AG04450 (cell line): ENCODE measurements around the gene CCDC57. TPM values are rescaled to one million over a fixed set of nuclear protein-coding genes. Genes with fewer than 3 reads are reported as not detected.

ENCODE experiments used
- CTCF ChIA-PET: fragments of 300-600, 350-600 bp; formaldehyde crosslinking; extraction: SDS; loops from one replicate; lab custom pipeline; 2022; ENCODE audit warnings: antibody characterized with exemption, inconsistent platforms; lab: Charles Lee
- POLR2A ChIA-PET: fragments of 350-600 bp; formaldehyde crosslinking; extraction: SDS; loops from one replicate; lab custom pipeline; 2021; ENCODE audit warnings: antibody characterized with exemption, inconsistent platforms; lab: Yijun Ruan, JAX
- DNase-seq: peaks from one replicate; pipeline ENCODE4 v3.0.0-alpha.2; 2011; ENCODE audit warnings: low read depth, low spot score
- H3K27ac ChIP-seq: one replicate; pipeline ENCODE4 v1.5.1; 2012; ENCODE audit warnings: low read depth, low read length, control low read depth
- H3K27me3 ChIP-seq: one replicate; pipeline ENCODE4 v1.6.0; 2012; ENCODE audit warnings: low read length; ENCODE audit not compliant: control insufficient read depth, insufficient read depth
- H3K4me3 ChIP-seq: 2 replicates; pipeline ENCODE4 v1.5.1; 2011; ENCODE audit warnings: mild to moderate bottlenecking, low read depth, low read length, control low read depth
- H3K9me3 ChIP-seq: 2 replicates; pipeline ENCODE4 v1.5.1; 2012; ENCODE audit warnings: low read length; ENCODE audit not compliant: control insufficient read depth, insufficient read depth
- CTCF ChIP-seq: IDR thresholded peaks from 2 replicates; pipeline ENCODE4 v1.5.1; 2011; ENCODE audit warnings: low read depth, low read length, control low read depth, inconsistent platforms
- polyA plus RNA-seq: library from polyadenylated mRNA; depleted of rRNA; stranded (reverse); fragments of >200 nt; gene quantifications from 2 replicates; pipeline ENCODE4 v1.2.3, GENCODE V29; 2011

CCDC57 gene
- polyA plus RNA-seq, 1 experiment = 11.1 TPM

- Histone ChIP-seq H3K9me3 (no peaks in the 10 kb centered on the region; the same call in 1 of the 2 replicates), H3K4me3 (no peak overlapping the region), H3K27me3 (no peaks in the 10 kb centered on the region), H3K27ac (no peak overlapping the region)
- no peak for TF ChIP-seq CTCF
- POLR2A ChIA-PET = interaction anchor here (0.6 kb wide), 1 partner anchor 43 kb away, joined by 3 read pairs; the partner anchor contains the start of gene DCXR
- CTCF ChIA-PET = no interaction called here
- DNase-seq = no peak
These were observed 132.4 kb downstream of the CCDC57 start for GRCh38 chr17:82080048-82080788.

- DNase-seq = no peak
- POLR2A ChIA-PET = interaction anchor here (0.6 kb wide), 1 partner anchor 41 kb away, joined by 3 read pairs; the partner anchor contains the start of gene DCXR
- CTCF ChIA-PET = no interaction called here
- Histone ChIP-seq H3K27me3 (no peaks in the 10 kb centered on the region), H3K27ac (no peak overlapping the region), H3K4me3 (no peak overlapping the region), H3K9me3 (no peaks in the 10 kb centered on the region; the same call in 1 of the 2 replicates)
- no peak for TF ChIP-seq CTCF
These were observed 133.5 kb downstream of the CCDC57 start for GRCh38 chr17:82079001-82079677.

- no peak for TF ChIP-seq CTCF
- CTCF ChIA-PET = no interaction called here
- POLR2A ChIA-PET = no interaction called here
- H3K4me3 ChIP-seq = no peak overlapping the region
- no peaks in the 10 kb centered on the region; the same call in 1 of the 2 replicates for H3K9me3 ChIP-seq
- H3K27me3 ChIP-seq = no peaks in the 10 kb centered on the region
- no peak for DNase-seq
- H3K27ac ChIP-seq = no peak overlapping the region
These were observed 134.2 kb downstream of the CCDC57 start for GRCh38 chr17:82078433-82078832.

- no peak for DNase-seq
- no peak for TF ChIP-seq CTCF
- no peak overlapping the region for H3K27ac ChIP-seq
- no peaks in the 10 kb centered on the region; the same call in 1 of the 2 replicates for H3K9me3 ChIP-seq
- no peak overlapping the region for H3K4me3 ChIP-seq
- H3K27me3 ChIP-seq = no peaks in the 10 kb centered on the region
- POLR2A ChIA-PET = interaction anchor here (1.2 kb wide), 1 partner anchor 17 kb away, joined by 3 read pairs; no protein-coding TSS in a partner anchor
- CTCF ChIA-PET = no interaction called here
These were observed 134.9 kb downstream of the CCDC57 start for GRCh38 chr17:82077617-82078358.
